DOHH2 (cell line): ENCODE data around the gene PNLIPRP3.

Source experiments
- CTCF ChIP-seq: fragments of 200-600 bp; sonication (generic); IDR thresholded peaks from one replicate; pipeline ENCODE4 v1.5.1; 2014; ENCODE audit warnings: antibody characterized with exemption, mild to moderate bottlenecking, low read depth, low read length; ENCODE audit not compliant: poor library complexity, severe bottlenecking
- EZH2phosphoT487 ChIP-seq: fragments of 200-600 bp; sonication (generic); IDR thresholded peaks from 2 replicates; pipeline ENCODE4 v1.6.1; 2017; ENCODE audit warnings: borderline replicate concordance, mild to moderate bottlenecking, antibody characterized with exemption, low read length, moderate library complexity, mixed read lengths

GRCh38 chr10:116489460-116489859, 61.8 kb downstream of the PNLIPRP3 start:
- TF ChIP-seq CTCF, result no peak
- TF ChIP-seq EZH2phosphoT487, result no peak
